K562 (cell line): ENCODE data around the gene MINK1.

Experiments used
- CEBPB ChIP-seq: fragments of 450-650 bp; IDR thresholded peaks from 2 replicates; pipeline ENCODE4 v1.6.1; 2016; ENCODE audit warnings: missing genetic modification characterization, missing compliant biosample characterization
- FOXP1 ChIP-seq: sonication (generic); formaldehyde crosslinking; IDR thresholded peaks from 2 replicates; pipeline ENCODE4 v1.8.0; 2022; ENCODE audit warnings: mild to moderate bottlenecking, missing genetic modification reagents
- PCBP1 ChIP-seq: fragments of 200-400 bp; formaldehyde crosslinking; IDR thresholded peaks from 2 replicates; pipeline ENCODE4 v1.6.1; 2018; ENCODE audit warnings: mild to moderate bottlenecking, low read depth, low read length; ENCODE audit not compliant: poor library complexity, severe bottlenecking
- RNF219 ChIP-seq: fragments of 250-450 bp; sonication (Bioruptor Pico); IDR thresholded peaks from 2 replicates; pipeline ENCODE4 v1.5.0; 2022; ENCODE audit warnings: mild to moderate bottlenecking
- STAT5B ChIP-seq: fragments of 250-450 bp; sonication (Bioruptor Pico); IDR thresholded peaks from 2 replicates; pipeline ENCODE4 v1.8.0; 2021; ENCODE audit warnings: mild to moderate bottlenecking, inconsistent platforms

GRCh38 chr17:4856271-4856936 is 23.3 kb downstream of the MINK1 start:
- TF ChIP-seq RNF219 (no peak), FOXP1 (CRISPR knock-in tag) (no peak), CEBPB (tag) (no peak), PCBP1 (no peak), STAT5B (no peak)
